ENCODE results near the gene SPX.

The SPX gene

GRCh38 chr12:21539797-21540196 is 13.7 kb downstream of the SPX start:
- Histone ChIP-seq H3K9me2 (replicated peaks; ENCODE audit: low read depth, low read length) (no peaks in the 10 kb centered on the region), H4K20me1 (ENCODE audit: insufficient read depth, low read length, poor library complexity, severe bottlenecking) (no peaks in the 10 kb centered on the region), H3K9ac (ENCODE audit: low read depth, low read length, poor library complexity, severe bottlenecking) (no peak overlapping the region), H2AFZ (ENCODE audit: low read length) (no peak overlapping the region), H3K4me2 (ENCODE audit: low read depth, low read length, poor library complexity, severe bottlenecking) (no peak overlapping the region), H3K4me1 (ENCODE audit: insufficient read depth, low read length, poor library complexity, severe bottlenecking) (no peaks in the 10 kb centered on the region), H3K27me3 (ENCODE audit: insufficient read depth, low read length, poor library complexity, severe bottlenecking) (no peaks in the 10 kb centered on the region), H3K4me3 (ENCODE audit: low read length, poor library complexity, severe bottlenecking) (no peak overlapping the region), H3F3A (ENCODE audit: low read depth) (no peaks in the 10 kb centered on the region), H3K36me3 (ENCODE audit: insufficient read depth, low read length) (no peaks in the 10 kb centered on the region), H3K9me3 (ENCODE audit: insufficient read depth, low read depth, low read length) (no peaks in the 10 kb centered on the region), H3K79me2 (ENCODE audit: insufficient read depth, low read length) (no peaks in the 10 kb centered on the region)
- TF ChIP-seq, protein P1, sequence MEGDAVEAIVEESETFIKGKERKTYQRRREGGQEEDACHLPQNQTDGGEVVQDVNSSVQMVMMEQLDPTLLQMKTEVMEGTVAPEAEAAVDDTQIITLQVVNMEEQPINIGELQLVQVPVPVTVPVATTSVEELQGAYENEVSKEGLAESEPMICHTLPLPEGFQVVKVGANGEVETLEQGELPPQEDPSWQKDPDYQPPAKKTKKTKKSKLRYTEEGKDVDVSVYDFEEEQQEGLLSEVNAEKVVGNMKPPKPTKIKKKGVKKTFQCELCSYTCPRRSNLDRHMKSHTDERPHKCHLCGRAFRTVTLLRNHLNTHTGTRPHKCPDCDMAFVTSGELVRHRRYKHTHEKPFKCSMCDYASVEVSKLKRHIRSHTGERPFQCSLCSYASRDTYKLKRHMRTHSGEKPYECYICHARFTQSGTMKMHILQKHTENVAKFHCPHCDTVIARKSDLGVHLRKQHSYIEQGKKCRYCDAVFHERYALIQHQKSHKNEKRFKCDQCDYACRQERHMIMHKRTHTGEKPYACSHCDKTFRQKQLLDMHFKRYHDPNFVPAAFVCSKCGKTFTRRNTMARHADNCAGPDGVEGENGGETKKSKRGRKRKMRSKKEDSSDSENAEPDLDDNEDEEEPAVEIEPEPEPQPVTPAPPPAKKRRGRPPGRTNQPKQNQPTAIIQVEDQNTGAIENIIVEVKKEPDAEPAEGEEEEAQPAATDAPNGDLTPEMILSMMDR (conservative IDR thresholded peaks at IDR 0.05; ENCODE audit: low read length), result no peak
- no peak for TF ChIP-seq EZH2phosphoT487 (IDR thresholded peaks at IDR 0.05; ENCODE audit: borderline replicate concordance)

GRCh38 chr12:21541773-21542172 is 15.7 kb downstream of the SPX start:
- Histone ChIP-seq H3K4me3 (ENCODE audit: low read length, poor library complexity, severe bottlenecking) (no peak overlapping the region), H3K4me2 (ENCODE audit: low read depth, low read length, poor library complexity, severe bottlenecking) (no peak overlapping the region), H3K9me2 (replicated peaks; ENCODE audit: low read depth, low read length) (no peaks in the 10 kb centered on the region), H3K9ac (ENCODE audit: low read depth, low read length, poor library complexity, severe bottlenecking) (no peak overlapping the region), H3K79me2 (ENCODE audit: insufficient read depth, low read length) (no peaks in the 10 kb centered on the region), H3F3A (ENCODE audit: low read depth) (no peaks in the 10 kb centered on the region), H3K4me1 (ENCODE audit: insufficient read depth, low read length, poor library complexity, severe bottlenecking) (no peaks in the 10 kb centered on the region), H4K20me1 (ENCODE audit: insufficient read depth, low read length, poor library complexity, severe bottlenecking) (no peaks in the 10 kb centered on the region), H3K36me3 (ENCODE audit: insufficient read depth, low read length) (no peaks in the 10 kb centered on the region), H3K9me3 (ENCODE audit: insufficient read depth, low read depth, low read length) (no peaks in the 10 kb centered on the region), H3K27me3 (ENCODE audit: insufficient read depth, low read length, poor library complexity, severe bottlenecking) (no peaks in the 10 kb centered on the region), H2AFZ (ENCODE audit: low read length) (no peak overlapping the region)
- TF ChIP-seq, protein P1 (conservative IDR thresholded peaks at IDR 0.05; ENCODE audit: low read length), result no peak
- TF ChIP-seq EZH2phosphoT487 (IDR thresholded peaks at IDR 0.05; ENCODE audit: borderline replicate concordance), result no peak

DNA sequence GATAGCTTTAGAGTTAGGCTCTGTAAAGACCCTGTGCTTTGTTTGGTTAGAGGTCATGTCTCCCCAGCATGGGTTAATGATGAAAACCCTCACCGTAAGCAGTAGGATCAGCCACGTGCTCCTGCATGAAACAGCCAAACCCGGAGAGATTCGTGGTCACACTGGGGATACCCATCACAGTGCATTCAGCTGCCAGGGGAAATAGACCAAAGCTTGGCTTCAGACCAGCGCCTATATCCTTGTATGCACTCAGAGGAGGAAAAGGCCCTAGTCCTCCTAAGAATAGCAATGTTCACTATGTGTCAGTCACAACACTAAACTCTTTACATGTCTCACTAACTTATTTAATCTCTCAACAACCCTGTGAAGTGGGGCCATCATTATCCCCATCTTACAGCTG is 16.3 kb downstream of the SPX start:
- no peaks in the 10 kb centered on the region for H3K4me1 ChIP-seq (ENCODE audit: insufficient read depth, low read length, poor library complexity, severe bottlenecking)
- no peaks in the 10 kb centered on the region for H3K36me3 ChIP-seq (ENCODE audit: insufficient read depth, low read length)
- no peaks in the 10 kb centered on the region for H3K9me2 ChIP-seq (replicated peaks; ENCODE audit: low read depth, low read length)
- no peak overlapping the region for H3K4me2 ChIP-seq (ENCODE audit: low read depth, low read length, poor library complexity, severe bottlenecking)
- no peaks in the 10 kb centered on the region for H4K20me1 ChIP-seq (ENCODE audit: insufficient read depth, low read length, poor library complexity, severe bottlenecking)
- no peak overlapping the region for H2AFZ ChIP-seq (ENCODE audit: low read length)
- no peaks in the 10 kb centered on the region for H3F3A ChIP-seq (ENCODE audit: low read depth)
- H3K4me3 ChIP-seq (ENCODE audit: low read length, poor library complexity, severe bottlenecking), result no peak overlapping the region
- no peaks in the 10 kb centered on the region for H3K9me3 ChIP-seq (ENCODE audit: insufficient read depth, low read depth, low read length)
- no peaks in the 10 kb centered on the region for H3K27me3 ChIP-seq (ENCODE audit: insufficient read depth, low read length, poor library complexity, severe bottlenecking)
- no peaks in the 10 kb centered on the region for H3K79me2 ChIP-seq (ENCODE audit: insufficient read depth, low read length)
- no peak overlapping the region for H3K9ac ChIP-seq (ENCODE audit: low read depth, low read length, poor library complexity, severe bottlenecking)
- TF ChIP-seq EZH2phosphoT487 (IDR thresholded peaks at IDR 0.05; ENCODE audit: borderline replicate concordance), result no peak
- TF ChIP-seq, protein P1 (conservative IDR thresholded peaks at IDR 0.05; ENCODE audit: low read length), result no peak
